ENCODE results near the gene SLC5A1.
A peak's percentile ranks its signal among the peaks of the same experiment; 100 is the strongest.

The SLC5A1 gene

DNA sequence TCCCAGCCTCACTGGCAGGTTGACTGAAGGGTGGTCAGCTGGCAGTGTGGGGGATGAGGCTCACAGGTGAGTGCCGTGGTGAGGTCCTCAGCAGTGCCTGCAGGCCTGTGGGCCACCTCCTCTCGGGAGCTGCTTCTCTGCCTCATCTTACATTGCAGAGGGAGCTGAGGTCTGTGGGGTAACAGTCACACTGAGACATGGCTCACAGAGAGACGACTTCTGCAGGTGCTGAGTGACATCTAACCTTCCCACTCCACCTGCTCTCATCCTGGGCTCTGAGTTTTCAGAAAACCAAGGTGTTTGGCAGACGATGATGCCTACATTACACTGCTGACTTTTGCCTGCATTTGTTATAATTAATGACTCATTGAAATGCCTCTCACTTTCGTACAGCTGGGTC, 8.8 kb upstream of the SLC5A1 start:
- Mint-ChIP-seq H3K9me3 (no peaks in the 10 kb centered on the region), H3K27me3 (ENCODE audit: low read depth) (peaks cover 41% of the 10 kb centered on the region), H3K36me3 (ENCODE audit: low read depth) (no peaks in the 10 kb centered on the region), H3K4me1 (ENCODE audit: low read depth) (no peaks in the 10 kb centered on the region), H3K27ac (no peak overlapping the region), H3K4me3 (no peak overlapping the region)

DNA sequence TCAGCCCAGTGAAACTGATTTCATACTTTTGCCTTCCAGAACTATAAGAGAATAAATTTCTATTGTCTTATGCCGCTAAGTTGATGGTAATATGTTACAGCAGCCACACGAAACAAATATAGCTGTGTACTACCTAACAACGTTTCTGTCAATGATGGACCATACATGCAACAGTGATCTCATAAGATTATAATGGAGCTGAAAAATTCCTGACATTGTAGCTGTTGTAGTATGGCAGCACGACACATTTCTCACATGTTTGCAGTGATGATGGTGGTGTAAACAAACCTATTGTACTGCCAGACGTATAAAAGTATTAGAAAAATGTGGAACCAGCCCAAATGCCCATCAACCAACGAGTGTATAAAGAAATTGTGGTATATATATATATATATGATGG, 5.8 kb upstream of the SLC5A1 start:
- Mint-ChIP-seq H3K4me1 (ENCODE audit: low read depth) (no peaks in the 10 kb centered on the region), H3K27ac (no peak overlapping the region), H3K27me3 (ENCODE audit: low read depth) (peaks cover 47% of the 10 kb centered on the region), H3K4me3 (no peak overlapping the region), H3K36me3 (ENCODE audit: low read depth) (no peaks in the 10 kb centered on the region), H3K9me3 (no peaks in the 10 kb centered on the region)

DNA sequence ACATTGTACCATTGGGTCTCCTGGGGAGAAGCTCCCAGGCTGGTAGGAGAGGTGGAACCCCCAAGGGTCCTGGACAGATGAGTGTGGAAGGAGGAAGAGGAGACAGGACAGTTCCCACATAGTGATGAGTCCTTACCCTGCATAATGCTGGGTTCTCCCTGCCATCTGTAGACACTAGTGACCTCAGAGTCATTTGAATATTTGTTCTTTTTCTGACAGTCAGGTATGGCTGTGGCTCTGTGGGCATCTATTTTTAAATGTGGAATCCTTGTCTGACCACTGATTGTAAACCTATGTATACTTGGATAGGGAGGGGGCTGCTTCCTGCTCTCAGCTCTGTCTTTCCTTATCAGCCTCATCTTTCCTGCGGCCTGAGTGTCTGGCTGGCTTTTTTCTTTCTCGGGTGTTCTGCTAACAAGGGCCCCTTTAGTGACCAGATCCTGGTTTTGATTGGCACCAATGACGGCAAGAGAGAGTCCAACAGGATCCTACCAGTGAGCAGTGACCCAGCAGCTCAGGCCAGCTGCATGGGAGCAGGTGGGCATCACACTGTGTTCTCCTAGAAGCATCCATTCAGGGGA, 2.6 kb upstream of the SLC5A1 start:
- Mint-ChIP-seq H3K27me3 (ENCODE audit: low read depth) (peaks cover 67% of the 10 kb centered on the region), H3K27ac (no peak overlapping the region), H3K4me3 (no peak overlapping the region), H3K4me1 (ENCODE audit: low read depth) (no peaks in the 10 kb centered on the region), H3K9me3 (no peaks in the 10 kb centered on the region), H3K36me3 (ENCODE audit: low read depth) (no peaks in the 10 kb centered on the region)

DNA sequence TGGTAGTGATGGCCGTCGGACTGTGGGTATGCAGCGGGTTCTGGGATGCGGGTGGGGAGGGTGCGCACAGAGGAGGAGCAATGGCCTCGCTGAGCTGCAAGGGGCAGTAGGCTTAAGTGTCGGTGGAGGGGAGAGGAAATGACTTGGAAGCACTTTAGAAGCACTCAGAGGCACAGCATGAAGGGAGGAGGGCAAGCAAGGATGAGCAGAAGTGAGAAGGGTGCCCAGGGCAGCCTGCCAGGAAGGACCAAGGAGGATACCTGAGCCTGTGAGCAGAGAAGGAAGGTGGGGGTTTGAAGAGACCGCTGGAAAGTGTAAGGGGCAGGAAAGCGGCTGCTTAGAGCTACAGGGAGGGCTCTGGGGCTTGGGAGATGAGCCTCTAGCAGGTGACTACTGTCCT, 330 bp downstream of the SLC5A1 start:
- Mint-ChIP-seq H3K4me1 (ENCODE audit: low read depth) (no peaks in the 10 kb centered on the region), H3K4me3 (no peak overlapping the region), H3K36me3 (ENCODE audit: low read depth) (no peaks in the 10 kb centered on the region), H3K9me3 (no peaks in the 10 kb centered on the region), H3K27me3 (ENCODE audit: low read depth) (peaks cover 89% of the 10 kb centered on the region), H3K27ac (no peak overlapping the region)

DNA sequence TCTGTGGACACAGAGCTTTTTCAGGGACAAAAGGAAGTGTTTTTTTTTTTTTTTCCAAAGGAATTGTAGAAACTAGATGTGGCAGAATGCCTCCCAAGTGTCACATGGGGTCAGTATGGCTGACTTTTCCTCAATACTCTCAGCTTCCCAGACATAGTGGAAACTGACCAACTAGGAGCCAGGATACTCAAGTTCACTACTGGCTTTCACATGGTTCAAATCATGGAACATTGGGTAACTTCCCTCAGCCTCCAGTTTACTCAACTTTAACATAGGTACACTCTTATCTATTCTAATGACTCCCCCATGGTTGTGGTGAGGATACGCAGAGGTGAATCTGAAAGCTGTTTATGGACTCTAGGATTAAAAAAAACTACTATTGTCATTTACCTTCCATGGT, 1.4 kb downstream of the SLC5A1 start:
- Mint-ChIP-seq H3K4me3 (no peak overlapping the region), H3K9me3 (no peaks in the 10 kb centered on the region), H3K36me3 (ENCODE audit: low read depth) (no peaks in the 10 kb centered on the region), H3K27me3 (ENCODE audit: low read depth) (peaks cover 84% of the 10 kb centered on the region), H3K27ac (no peak overlapping the region), H3K4me1 (ENCODE audit: low read depth) (no peaks in the 10 kb centered on the region)

DNA sequence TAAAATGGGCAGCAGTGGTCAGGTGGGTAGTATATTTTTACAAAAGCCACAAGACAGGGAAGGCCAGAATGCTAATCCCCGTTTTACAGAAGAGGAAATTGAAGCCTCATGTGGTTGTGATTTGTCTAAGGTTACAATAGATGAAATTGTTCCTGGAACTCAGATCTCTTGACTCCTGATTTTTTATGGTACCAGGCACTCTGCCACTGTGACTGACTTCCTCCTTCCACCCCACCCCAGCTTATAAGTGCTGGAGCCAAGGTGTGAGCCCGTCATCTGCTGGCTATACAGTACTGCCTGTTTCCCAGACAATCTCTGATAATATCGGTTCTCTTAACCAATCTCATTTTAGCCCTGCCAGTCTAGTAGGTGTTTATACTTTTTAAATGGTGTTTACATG, 1.9 kb downstream of the SLC5A1 start:
- Mint-ChIP-seq H3K27me3 (ENCODE audit: low read depth) (peaks cover 85% of the 10 kb centered on the region), H3K27ac (no peak overlapping the region), H3K9me3 (no peaks in the 10 kb centered on the region), H3K4me1 (ENCODE audit: low read depth) (no peaks in the 10 kb centered on the region), H3K4me3 (no peak overlapping the region), H3K36me3 (ENCODE audit: low read depth) (no peaks in the 10 kb centered on the region)

DNA sequence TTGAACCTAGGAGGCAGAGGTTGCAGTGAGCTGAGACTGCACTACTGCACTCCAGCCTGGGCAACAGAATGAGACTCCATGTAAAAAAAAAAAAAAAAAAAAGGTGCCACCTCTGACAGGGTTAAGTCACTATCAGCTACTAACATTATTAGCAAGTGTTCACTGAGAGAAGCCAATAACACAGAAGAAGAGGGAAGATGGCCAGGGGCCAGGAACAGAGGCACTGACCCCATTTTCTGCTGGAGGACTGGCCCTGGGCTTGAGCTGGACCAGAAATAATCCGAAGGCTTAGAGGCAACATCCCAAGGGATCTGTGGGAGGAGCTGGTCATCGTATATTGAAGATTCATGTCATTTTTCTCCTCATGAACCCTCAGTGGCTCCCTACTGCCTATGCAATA, 5.0 kb downstream of the SLC5A1 start:
- H3K27me3 Mint-ChIP-seq (ENCODE audit: low read depth) = peaks cover 88% of the 10 kb centered on the region
- no peaks in the 10 kb centered on the region for H3K36me3 Mint-ChIP-seq (ENCODE audit: low read depth)

DNA sequence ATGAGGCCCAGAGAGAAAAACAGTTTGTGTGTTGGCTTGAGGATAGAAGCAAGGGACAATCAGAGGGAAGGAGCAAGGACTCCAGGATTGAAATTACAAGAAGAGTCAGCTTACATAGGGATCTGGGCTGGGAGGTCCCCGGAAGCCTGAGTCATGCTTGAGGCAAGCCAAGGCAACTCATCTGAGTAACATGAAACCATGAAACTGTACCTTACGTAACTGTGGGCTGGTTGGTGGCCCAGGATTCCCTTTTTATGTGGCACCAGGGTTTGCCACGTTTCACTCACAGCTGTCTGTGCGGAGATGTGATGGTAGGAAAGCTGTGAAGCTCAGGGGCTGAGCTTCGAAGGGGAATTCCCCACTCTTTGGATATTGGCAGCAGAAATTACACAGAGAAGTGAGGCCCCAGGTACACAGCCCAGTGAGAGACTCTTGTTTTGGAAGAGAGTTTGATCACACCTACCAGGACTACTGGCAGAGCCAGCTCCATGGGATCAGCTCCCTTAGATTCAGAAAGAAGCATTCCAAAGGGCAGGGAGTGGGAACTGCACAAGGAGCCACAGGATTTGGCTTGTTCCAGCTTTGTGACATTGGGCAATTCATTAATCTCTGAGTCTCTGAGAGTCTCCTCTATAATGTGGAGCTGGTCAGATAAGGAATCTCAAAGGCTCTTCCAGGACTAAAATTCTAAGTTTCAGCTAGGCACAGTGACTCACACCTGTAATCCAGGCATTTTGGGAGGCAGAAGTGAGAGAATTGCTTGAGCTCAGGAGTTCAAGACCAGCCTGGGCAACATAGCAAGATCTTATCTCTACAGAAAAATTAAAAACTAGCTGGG, 7.8 kb downstream of the SLC5A1 start:
- Mint-ChIP-seq H3K27ac (peak overlapping the region; percentile 55), H3K4me1 (ENCODE audit: low read depth) (peaks cover 16% of the 10 kb centered on the region), H3K36me3 (ENCODE audit: low read depth) (no peaks in the 10 kb centered on the region), H3K4me3 (no peak overlapping the region), H3K27me3 (ENCODE audit: low read depth) (peaks cover 83% of the 10 kb centered on the region), H3K9me3 (no peaks in the 10 kb centered on the region)

More for the DNA sequence above, 5.0 kb downstream of the SLC5A1 start:
- H3K9me3 Mint-ChIP-seq = no peaks in the 10 kb centered on the region
- no peak overlapping the region for H3K27ac Mint-ChIP-seq
- no peak overlapping the region for H3K4me3 Mint-ChIP-seq
- peaks cover 16% of the 10 kb centered on the region for H3K4me1 Mint-ChIP-seq (ENCODE audit: low read depth)

DNA sequence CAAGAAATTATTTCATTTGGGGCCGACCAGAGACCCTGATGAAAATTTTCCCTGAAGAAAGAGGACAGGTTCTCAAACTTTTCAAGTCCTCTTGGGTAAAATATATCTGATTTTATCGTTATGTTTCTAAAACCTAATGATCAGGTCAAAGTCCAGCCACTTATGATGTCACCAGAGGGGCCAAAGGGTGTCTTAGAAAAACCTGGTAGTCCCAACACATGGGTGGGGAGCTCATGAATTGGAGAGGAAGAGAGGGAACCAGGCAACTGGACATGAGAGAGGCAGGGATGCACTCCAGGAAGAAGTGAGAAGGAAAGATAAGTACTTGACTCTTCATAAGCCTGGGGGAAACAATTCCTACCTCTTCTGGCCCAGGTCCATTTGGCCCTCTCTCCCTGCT, 9.2 kb downstream of the SLC5A1 start:
- Mint-ChIP-seq H3K36me3 (ENCODE audit: low read depth) (no peaks in the 10 kb centered on the region), H3K9me3 (no peaks in the 10 kb centered on the region), H3K4me3 (no peak overlapping the region), H3K4me1 (ENCODE audit: low read depth) (peaks cover 16% of the 10 kb centered on the region), H3K27me3 (ENCODE audit: low read depth) (peaks cover 74% of the 10 kb centered on the region), H3K27ac (no peak overlapping the region)

DNA sequence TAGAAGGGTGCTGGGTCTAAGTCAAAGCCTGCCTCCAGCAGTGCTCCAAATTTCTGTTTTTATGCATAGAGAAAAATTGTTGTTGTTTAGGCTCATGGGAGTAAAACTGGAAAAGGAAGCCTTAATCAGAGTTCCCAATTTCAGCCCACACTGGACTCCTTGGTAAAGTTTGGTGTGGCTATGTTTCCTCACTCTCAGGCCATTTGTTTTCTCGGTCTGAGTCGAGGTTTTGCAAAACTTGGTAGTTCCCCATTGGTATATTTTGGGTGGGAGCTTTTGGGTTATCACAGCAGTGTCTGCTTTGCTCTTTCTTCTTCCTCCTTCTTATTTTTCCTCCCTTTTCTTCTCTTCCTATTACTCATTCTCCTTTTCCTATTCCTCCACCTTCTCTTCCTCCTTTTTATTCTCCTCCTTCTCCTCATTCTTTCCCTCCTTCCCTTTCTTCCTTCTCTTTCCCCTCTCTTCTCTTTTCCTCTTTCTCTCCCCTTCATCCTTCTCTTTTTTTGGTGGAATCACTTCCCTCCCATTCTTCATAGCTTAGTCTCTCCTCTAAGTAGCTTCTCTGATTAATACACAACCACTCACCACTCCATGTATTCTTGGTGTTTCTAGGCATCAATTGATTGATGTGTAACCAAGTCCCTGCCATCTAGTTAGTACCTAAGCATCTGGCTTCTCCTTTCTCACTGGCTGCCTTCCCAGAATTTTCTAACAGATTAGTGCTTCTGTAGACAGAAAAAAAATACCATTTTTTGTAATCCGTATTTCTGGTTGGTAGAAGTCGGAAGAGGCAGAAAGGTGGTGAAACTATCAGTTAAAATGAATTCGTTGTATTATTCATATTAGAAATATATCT, 10.1 kb downstream of the SLC5A1 start:
- H3K27ac Mint-ChIP-seq = no peak overlapping the region
- peaks cover 74% of the 10 kb centered on the region for H3K27me3 Mint-ChIP-seq (ENCODE audit: low read depth)
- H3K4me3 Mint-ChIP-seq = no peak overlapping the region
- H3K9me3 Mint-ChIP-seq = no peaks in the 10 kb centered on the region
- peaks cover 16% of the 10 kb centered on the region for H3K4me1 Mint-ChIP-seq (ENCODE audit: low read depth)
- H3K36me3 Mint-ChIP-seq (ENCODE audit: low read depth) = no peaks in the 10 kb centered on the region

DNA sequence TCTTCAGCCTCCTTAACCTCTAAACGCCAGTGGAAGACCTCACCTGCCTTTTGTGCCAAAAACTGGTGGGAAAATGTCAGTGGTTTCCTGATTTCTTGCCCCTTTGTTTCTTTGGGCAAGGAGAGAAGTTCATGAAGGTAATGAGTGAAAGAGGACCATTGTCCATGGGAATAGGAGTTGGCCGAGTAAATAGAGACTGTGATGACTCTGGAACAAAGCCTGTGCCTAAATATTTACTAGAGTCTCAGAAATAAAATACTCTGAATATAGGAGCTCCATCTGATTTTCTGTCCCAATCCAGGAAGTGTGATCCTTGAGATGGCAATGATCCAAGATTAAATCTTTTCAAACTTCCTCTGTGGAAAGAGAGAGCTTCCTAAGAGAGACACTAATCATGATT, 12.0 kb downstream of the SLC5A1 start:
- peaks cover 81% of the 10 kb centered on the region for H3K27me3 Mint-ChIP-seq (ENCODE audit: low read depth)
- H3K9me3 Mint-ChIP-seq = no peaks in the 10 kb centered on the region
- no peak overlapping the region for H3K4me3 Mint-ChIP-seq
- peaks cover 16% of the 10 kb centered on the region for H3K4me1 Mint-ChIP-seq (ENCODE audit: low read depth)
- H3K36me3 Mint-ChIP-seq (ENCODE audit: low read depth) = no peaks in the 10 kb centered on the region
- no peak overlapping the region for H3K27ac Mint-ChIP-seq

DNA sequence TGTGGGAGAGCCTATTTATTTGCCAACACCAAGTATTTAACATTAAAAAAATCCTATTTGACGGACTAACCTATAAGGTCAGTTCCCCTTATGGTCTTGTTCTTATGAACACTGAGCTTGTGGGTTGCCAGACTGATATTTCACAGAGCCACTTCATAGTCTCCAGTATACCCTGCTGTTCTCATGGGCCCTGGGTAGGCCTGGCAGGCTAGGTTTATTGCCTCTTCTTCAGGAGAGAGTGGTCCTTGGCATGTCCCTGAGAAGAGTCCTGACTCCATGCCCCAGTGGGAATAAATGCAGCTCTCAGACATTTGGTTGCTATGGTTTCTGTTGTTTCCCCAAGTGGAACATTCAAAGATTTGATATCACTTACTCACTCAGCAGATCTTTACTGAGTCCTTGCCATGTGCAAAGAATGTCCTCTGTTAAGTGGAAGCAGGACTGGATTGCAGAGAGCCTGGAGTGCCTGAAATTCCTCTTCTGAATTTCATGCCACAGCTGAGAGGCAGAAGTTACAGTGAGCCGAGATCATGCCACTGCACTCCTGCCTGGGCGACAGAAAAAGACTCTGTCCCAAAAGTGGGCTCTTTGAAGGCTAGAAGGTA, 15.7 kb downstream of the SLC5A1 start:
- H3K4me1 Mint-ChIP-seq (ENCODE audit: low read depth) = no peaks in the 10 kb centered on the region
- H3K36me3 Mint-ChIP-seq (ENCODE audit: low read depth) = no peaks in the 10 kb centered on the region
- H3K9me3 Mint-ChIP-seq = no peaks in the 10 kb centered on the region
- H3K27me3 Mint-ChIP-seq (ENCODE audit: low read depth) = peaks cover 77% of the 10 kb centered on the region
- H3K4me3 Mint-ChIP-seq = no peak overlapping the region
- no peak overlapping the region for H3K27ac Mint-ChIP-seq

DNA sequence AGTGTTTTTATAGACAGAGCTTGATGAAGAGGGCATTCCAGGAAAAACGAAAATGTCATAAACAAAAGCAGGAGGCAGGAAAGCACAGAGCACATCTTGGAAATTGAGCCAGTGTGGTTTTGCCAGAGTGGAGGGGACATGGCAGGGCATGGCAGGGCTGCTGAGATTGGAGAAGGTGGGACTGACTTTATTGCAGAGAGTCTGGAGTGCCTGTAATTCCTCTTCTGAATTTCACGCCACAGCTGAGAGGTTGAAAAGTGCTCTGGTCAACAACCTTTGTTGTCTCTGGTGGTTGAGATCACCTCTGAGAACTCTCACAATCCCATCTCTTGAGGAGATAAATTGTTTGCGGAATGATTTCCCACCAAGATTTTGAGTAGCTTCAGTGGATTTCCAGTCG, 16.4 kb downstream of the SLC5A1 start:
- H3K36me3 Mint-ChIP-seq (ENCODE audit: low read depth) = no peaks in the 10 kb centered on the region
- H3K4me1 Mint-ChIP-seq (ENCODE audit: low read depth) = no peaks in the 10 kb centered on the region
- H3K9me3 Mint-ChIP-seq = no peaks in the 10 kb centered on the region
- peaks cover 77% of the 10 kb centered on the region for H3K27me3 Mint-ChIP-seq (ENCODE audit: low read depth)
- no peak overlapping the region for H3K4me3 Mint-ChIP-seq
- no peak overlapping the region for H3K27ac Mint-ChIP-seq

DNA sequence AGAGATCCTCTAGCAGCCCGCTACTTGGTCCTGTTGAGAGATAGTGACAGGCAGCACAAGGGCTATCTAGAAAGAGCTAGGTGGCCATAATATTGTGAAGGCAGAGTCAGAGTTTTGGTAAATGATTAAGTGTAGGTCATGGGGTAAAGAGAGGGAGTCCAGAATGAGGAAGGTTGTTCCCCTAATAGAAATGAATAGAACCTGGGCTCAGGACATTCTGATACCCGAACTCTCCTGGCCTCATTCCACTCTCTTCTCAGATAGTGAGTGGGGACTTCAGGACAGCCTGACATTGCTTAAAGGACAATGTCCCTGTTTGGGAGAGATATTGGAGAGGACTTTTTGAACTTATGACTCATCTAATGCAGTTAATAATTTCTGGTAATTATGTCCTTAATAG, 20.6 kb downstream of the SLC5A1 start:
- Mint-ChIP-seq H3K27ac (no peak overlapping the region), H3K4me3 (no peak overlapping the region), H3K9me3 (no peaks in the 10 kb centered on the region), H3K4me1 (ENCODE audit: low read depth) (no peaks in the 10 kb centered on the region), H3K36me3 (ENCODE audit: low read depth) (no peaks in the 10 kb centered on the region), H3K27me3 (ENCODE audit: low read depth) (peaks cover 69% of the 10 kb centered on the region)

Measured in T-helper 1 cell treated with Interleukin-12 subunit alpha and Interleukin-12 subunit beta and Interleukin-4 antibody, amounts not matched to agents 30 μg/mL and 1 μg/mL, for 36 hours (primary cell).